ENCODE data around the gene PROK1. TPM values are rescaled to one million over a fixed set of nuclear protein-coding genes. Genes with fewer than 3 reads are reported as not detected.

PROK1 gene
- total and polyA plus RNA-seq, 2 donors (not counting 1 experiment from before 2014, with no cell fraction given) = not detected

DNA sequence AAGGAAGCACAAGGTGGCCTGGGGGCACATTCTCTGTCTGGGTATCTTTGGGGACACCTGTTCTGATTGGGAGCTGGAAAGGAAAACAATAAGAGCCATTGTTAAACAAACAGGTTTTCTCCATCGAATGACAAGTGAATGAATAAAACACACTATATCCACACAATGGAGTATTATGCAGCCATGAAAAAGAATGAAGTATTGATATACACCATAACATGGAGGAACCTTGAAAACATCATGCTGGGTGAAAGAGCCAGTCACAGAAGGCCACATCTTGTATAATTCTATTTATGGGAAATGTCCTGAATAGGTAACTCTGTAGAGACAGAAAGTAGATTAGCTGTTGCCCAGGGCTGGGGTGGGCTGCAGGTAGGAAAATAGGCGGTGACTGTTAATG lies 11.1 kb downstream of the PROK1 start:
- POLR2A ChIA-PET = no interaction called here
- no peak for TF ChIP-seq EZH2 (IDR thresholded peaks at IDR 0.05; ENCODE audit: borderline replicate concordance, insufficient read depth, low read depth, low read length, poor library complexity, severe bottlenecking)
- TF ChIP-seq, protein P1, sequence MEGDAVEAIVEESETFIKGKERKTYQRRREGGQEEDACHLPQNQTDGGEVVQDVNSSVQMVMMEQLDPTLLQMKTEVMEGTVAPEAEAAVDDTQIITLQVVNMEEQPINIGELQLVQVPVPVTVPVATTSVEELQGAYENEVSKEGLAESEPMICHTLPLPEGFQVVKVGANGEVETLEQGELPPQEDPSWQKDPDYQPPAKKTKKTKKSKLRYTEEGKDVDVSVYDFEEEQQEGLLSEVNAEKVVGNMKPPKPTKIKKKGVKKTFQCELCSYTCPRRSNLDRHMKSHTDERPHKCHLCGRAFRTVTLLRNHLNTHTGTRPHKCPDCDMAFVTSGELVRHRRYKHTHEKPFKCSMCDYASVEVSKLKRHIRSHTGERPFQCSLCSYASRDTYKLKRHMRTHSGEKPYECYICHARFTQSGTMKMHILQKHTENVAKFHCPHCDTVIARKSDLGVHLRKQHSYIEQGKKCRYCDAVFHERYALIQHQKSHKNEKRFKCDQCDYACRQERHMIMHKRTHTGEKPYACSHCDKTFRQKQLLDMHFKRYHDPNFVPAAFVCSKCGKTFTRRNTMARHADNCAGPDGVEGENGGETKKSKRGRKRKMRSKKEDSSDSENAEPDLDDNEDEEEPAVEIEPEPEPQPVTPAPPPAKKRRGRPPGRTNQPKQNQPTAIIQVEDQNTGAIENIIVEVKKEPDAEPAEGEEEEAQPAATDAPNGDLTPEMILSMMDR (IDR thresholded peaks at IDR 0.05) = no peak

DNA sequence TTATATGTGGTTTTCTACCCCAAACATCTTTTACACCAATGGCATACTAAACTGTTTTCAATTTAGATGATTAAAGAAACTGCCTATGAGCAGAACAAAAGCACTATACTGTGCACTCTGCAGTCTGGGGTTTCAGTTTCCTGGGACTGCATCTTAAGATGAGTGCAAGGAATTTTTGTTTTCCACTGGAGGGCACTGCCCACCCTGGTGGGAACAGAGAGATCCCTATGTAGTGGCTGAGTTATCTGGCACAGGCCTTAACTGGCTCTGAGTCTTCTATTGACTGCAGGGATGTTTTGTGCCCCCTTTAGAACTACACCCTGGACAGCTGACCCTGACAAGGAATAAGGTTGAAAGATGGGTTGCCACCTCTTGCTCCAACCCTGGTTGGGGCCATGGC lies 12.0 kb downstream of the PROK1 start:
- Histone ChIP-seq H3K4me3 (ENCODE audit: control extremely low read depth in 1 of 5, extremely low read depth in 1 of 5, insufficient read depth in 1 of 5, low read depth in 2 of 5, low read length in 4 of 5) (no peak overlapping the region), H3K36me3 (replicated peaks in 1 of 2; ENCODE audit: control extremely low read depth in 1 of 2, control insufficient read depth in 1 of 2, extremely low read depth in 1 of 2, insufficient read depth in 2 of 2, low read length in 1 of 2) (no peaks in the 10 kb centered on the region), H3K27ac (ENCODE audit: low read length in 2 of 2) (no peak overlapping the region), H3K27me3 (replicated peaks in 1 of 4; ENCODE audit: control extremely low read depth in 1 of 4, control insufficient read depth in 3 of 4, insufficient read depth in 4 of 4, low read length in 3 of 4) (peaks cover 0 to 3% (median 0%) of the 10 kb centered on the region in 4 experiments), H3K9ac (ENCODE audit: low read length) (no peak overlapping the region), H2AFZ (ENCODE audit: insufficient read depth, low read depth, low read length, poor library complexity, severe bottlenecking) (no peak overlapping the region), H3K4me1 (ENCODE audit: control insufficient read depth in 2 of 2, insufficient read depth in 2 of 2, low read length in 2 of 2) (peaks cover 0 to 2% of the 10 kb centered on the region in 2 donors), H3K9me3 (ENCODE audit: control extremely low read depth in 1 of 3, control insufficient read depth in 2 of 3, insufficient read depth in 1 of 3, low read length in 2 of 3) (no peaks in the 10 kb centered on the region), H3K79me2 (ENCODE audit: control insufficient read depth, insufficient read depth, low read length) (no peaks in the 10 kb centered on the region), H3K4me2 (replicated peaks; ENCODE audit: low read depth, low read length, poor library complexity, severe bottlenecking) (no peak overlapping the region), H4K20me1 (ENCODE audit: control insufficient read depth, insufficient read depth, low read length, poor library complexity, severe bottlenecking) (no peaks in the 10 kb centered on the region)
- POLR2A ChIA-PET = no interaction called here
- Mint-ChIP-seq H3K4me1 (no peaks in the 10 kb centered on the region), H3K4me3 (no peak overlapping the region), H3K27me3 (peaks cover 4% of the 10 kb centered on the region), H3K27ac (no peak overlapping the region), H3K9me3 (ENCODE audit: insufficient read depth) (no peaks in the 10 kb centered on the region)
- DNase-seq (no peak), ATAC-seq (ENCODE audit: low read depth) (no peak)
- TF ChIP-seq, protein P1 (IDR thresholded peaks at IDR 0.05) = no peak
- no peak for TF ChIP-seq EZH2 (IDR thresholded peaks at IDR 0.05; ENCODE audit: borderline replicate concordance, insufficient read depth, low read depth, low read length, poor library complexity, severe bottlenecking)
- intact Hi-C loops (cut with micrococcal nuclease) = no loop called here
- CTCF ChIA-PET = interaction anchor here (1.1 to 23.1 kb wide), 6 partner anchors 34 to 259 kb away, joined by 3 to 837 read pairs (median 72); partner anchors contain the start of genes KCNC4 and RBM15

More for the DNA sequence above, 11.1 kb downstream of the PROK1 start:
- 83% methylated on average over 1 of the region's 2 CpGs for WGBS (ENCODE audit: insufficient coverage)
- Histone ChIP-seq H3K9ac (ENCODE audit: low read length) (no peak overlapping the region), H3K9me3 (ENCODE audit: control extremely low read depth in 1 of 3, control insufficient read depth in 2 of 3, insufficient read depth in 1 of 3, low read length in 2 of 3) (no peaks in the 10 kb centered on the region), H3K4me1 (ENCODE audit: control insufficient read depth in 2 of 2, insufficient read depth in 2 of 2, low read length in 2 of 2) (peaks cover 0 to 2% of the 10 kb centered on the region in 2 donors), H3K27me3 (replicated peaks in 1 of 4; ENCODE audit: control extremely low read depth in 1 of 4, control insufficient read depth in 3 of 4, insufficient read depth in 4 of 4, low read length in 3 of 4) (peaks cover 0 to 3% (median 0%) of the 10 kb centered on the region in 4 experiments), H3K79me2 (ENCODE audit: control insufficient read depth, insufficient read depth, low read length) (no peaks in the 10 kb centered on the region), H2AFZ (ENCODE audit: insufficient read depth, low read depth, low read length, poor library complexity, severe bottlenecking) (no peak overlapping the region), H3K4me3 (ENCODE audit: control extremely low read depth in 1 of 5, extremely low read depth in 1 of 5, insufficient read depth in 1 of 5, low read depth in 2 of 5, low read length in 4 of 5) (no peak overlapping the region), H3K27ac (ENCODE audit: low read length in 2 of 2) (no peak overlapping the region), H4K20me1 (ENCODE audit: control insufficient read depth, insufficient read depth, low read length, poor library complexity, severe bottlenecking) (no peaks in the 10 kb centered on the region), H3K4me2 (replicated peaks; ENCODE audit: low read depth, low read length, poor library complexity, severe bottlenecking) (no peak overlapping the region), H3K36me3 (replicated peaks in 1 of 2; ENCODE audit: control extremely low read depth in 1 of 2, control insufficient read depth in 1 of 2, extremely low read depth in 1 of 2, insufficient read depth in 2 of 2, low read length in 1 of 2) (no peaks in the 10 kb centered on the region)
- H3K27ac Mint-ChIP-seq = no peak overlapping the region
- ATAC-seq (ENCODE audit: low read depth) (no peak), DNase-seq (no peak)
- CTCF ChIA-PET = interaction anchor here (1.2 to 23.1 kb wide), 5 partner anchors 35 to 258 kb away, joined by 3 to 837 read pairs (median 82); partner anchors contain the start of genes KCNC4 and RBM15
- H3K27me3 Mint-ChIP-seq = peaks cover 4% of the 10 kb centered on the region
- H3K4me3 Mint-ChIP-seq = no peak overlapping the region
- no peaks in the 10 kb centered on the region for H3K9me3 Mint-ChIP-seq (ENCODE audit: insufficient read depth)
- H3K4me1 Mint-ChIP-seq = no peaks in the 10 kb centered on the region
- intact Hi-C loops (cut with micrococcal nuclease) = no loop called here

All from B cell (primary cell).